RWPE2 (cell line): ENCODE measurements around the gene ERICH2.

Experiments used
- ATAC-seq: fragments of 200-7000 bp; cut with Tn5 transposase; 3 replicates; pipeline ENCODE4 v1.9.1; 2021; ENCODE audit warnings: low read depth
- DNase-seq: peaks from one replicate; pipeline ENCODE4 v3.0.0-alpha.2; 2020; ENCODE audit warnings: low spot score
- H3K27ac ChIP-seq: fragments of 450-650 bp; 2 replicates; pipeline ENCODE4 v1.5.1; 2017; ENCODE audit warnings: mild to moderate bottlenecking; ENCODE audit not compliant: poor library complexity, severe bottlenecking
- H3K27me3 ChIP-seq: fragments of 250-450 bp; sonication (Bioruptor Pico); 2 replicates; pipeline ENCODE4 v1.5.1; 2021; ENCODE audit warnings: mild to moderate bottlenecking, moderate library complexity; ENCODE audit not compliant: insufficient read depth, poor library complexity, severe bottlenecking
- H3K36me3 ChIP-seq: fragments of 250-450 bp; sonication (Bioruptor Pico); 2 replicates; pipeline ENCODE4 v1.5.1; 2020; ENCODE audit warnings: low read depth, mild to moderate bottlenecking, moderate library complexity
- H3K4me1 ChIP-seq: fragments of 250-450 bp; sonication (Bioruptor Pico); 2 replicates; pipeline ENCODE4 v1.5.1; 2021; ENCODE audit warnings: mild to moderate bottlenecking, moderate library complexity; ENCODE audit not compliant: insufficient read depth, poor library complexity, severe bottlenecking
- H3K4me3 ChIP-seq: fragments of 250-450 bp; sonication (Bioruptor Pico); 2 replicates; pipeline ENCODE4 v1.5.1; 2021; ENCODE audit warnings: mild to moderate bottlenecking, moderate library complexity; ENCODE audit not compliant: severe bottlenecking
- H3K9me3 ChIP-seq: fragments of 250-450 bp; sonication (Bioruptor Pico); 2 replicates; pipeline ENCODE4 v1.5.1; 2021; ENCODE audit warnings: mild to moderate bottlenecking, moderate library complexity; ENCODE audit not compliant: severe bottlenecking
- TF ChIP-seq, protein P1 (sequence below): fragments of 450-650 bp; IDR thresholded peaks from one replicate; pipeline ENCODE4 v1.5.1; 2017; ENCODE audit warnings: mild to moderate bottlenecking, moderate library complexity; ENCODE audit not compliant: poor library complexity, severe bottlenecking

Gene ERICH2

DNA sequence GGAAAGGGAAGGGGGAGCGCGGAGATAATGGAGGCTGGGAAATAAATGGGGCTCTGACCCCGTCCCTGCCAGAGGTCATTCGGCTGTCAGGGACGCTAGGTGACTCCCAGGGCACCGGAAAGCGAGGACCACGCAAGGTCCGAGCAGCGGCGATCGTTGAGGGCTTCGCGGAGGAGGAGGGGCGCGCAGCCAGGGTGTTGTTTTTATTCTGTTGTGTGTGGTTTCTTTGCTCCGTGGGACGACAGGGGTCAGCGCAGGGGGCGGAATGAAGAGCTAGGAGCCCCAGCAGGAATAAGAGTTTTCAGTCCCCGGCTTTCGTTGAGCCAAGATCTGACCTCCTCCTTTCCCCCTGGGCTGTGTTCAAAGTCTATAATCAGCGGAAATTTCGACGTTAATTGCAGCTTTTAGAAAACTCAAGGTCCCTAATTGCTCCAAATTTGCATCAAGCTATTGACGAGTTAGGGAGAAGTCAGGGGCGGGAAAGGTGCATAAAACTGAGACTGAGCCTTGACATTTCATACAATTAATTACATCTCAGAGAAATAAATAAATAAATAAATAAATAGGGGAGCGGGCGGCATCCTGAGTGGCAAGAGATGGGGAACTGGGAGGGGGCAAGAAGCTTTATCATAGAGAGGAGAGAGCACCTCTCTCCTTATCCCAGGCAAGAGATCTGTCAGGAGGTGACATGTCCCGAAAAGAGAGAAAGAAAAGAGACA, 48.7 kb downstream of the ERICH2 start:
- no peaks in the 10 kb centered on the region for H3K9me3 ChIP-seq
- TF ChIP-seq, protein P1, sequence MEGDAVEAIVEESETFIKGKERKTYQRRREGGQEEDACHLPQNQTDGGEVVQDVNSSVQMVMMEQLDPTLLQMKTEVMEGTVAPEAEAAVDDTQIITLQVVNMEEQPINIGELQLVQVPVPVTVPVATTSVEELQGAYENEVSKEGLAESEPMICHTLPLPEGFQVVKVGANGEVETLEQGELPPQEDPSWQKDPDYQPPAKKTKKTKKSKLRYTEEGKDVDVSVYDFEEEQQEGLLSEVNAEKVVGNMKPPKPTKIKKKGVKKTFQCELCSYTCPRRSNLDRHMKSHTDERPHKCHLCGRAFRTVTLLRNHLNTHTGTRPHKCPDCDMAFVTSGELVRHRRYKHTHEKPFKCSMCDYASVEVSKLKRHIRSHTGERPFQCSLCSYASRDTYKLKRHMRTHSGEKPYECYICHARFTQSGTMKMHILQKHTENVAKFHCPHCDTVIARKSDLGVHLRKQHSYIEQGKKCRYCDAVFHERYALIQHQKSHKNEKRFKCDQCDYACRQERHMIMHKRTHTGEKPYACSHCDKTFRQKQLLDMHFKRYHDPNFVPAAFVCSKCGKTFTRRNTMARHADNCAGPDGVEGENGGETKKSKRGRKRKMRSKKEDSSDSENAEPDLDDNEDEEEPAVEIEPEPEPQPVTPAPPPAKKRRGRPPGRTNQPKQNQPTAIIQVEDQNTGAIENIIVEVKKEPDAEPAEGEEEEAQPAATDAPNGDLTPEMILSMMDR: no peak
- no peak for DNase-seq
- H3K36me3 ChIP-seq: no peaks in the 10 kb centered on the region
- ATAC-seq: no peak
- no peak overlapping the region for H3K4me3 ChIP-seq
- H3K4me1 ChIP-seq: no peaks in the 10 kb centered on the region
- peaks cover 12% of the 10 kb centered on the region for H3K27me3 ChIP-seq
- H3K27ac ChIP-seq: no peak overlapping the region

DNA sequence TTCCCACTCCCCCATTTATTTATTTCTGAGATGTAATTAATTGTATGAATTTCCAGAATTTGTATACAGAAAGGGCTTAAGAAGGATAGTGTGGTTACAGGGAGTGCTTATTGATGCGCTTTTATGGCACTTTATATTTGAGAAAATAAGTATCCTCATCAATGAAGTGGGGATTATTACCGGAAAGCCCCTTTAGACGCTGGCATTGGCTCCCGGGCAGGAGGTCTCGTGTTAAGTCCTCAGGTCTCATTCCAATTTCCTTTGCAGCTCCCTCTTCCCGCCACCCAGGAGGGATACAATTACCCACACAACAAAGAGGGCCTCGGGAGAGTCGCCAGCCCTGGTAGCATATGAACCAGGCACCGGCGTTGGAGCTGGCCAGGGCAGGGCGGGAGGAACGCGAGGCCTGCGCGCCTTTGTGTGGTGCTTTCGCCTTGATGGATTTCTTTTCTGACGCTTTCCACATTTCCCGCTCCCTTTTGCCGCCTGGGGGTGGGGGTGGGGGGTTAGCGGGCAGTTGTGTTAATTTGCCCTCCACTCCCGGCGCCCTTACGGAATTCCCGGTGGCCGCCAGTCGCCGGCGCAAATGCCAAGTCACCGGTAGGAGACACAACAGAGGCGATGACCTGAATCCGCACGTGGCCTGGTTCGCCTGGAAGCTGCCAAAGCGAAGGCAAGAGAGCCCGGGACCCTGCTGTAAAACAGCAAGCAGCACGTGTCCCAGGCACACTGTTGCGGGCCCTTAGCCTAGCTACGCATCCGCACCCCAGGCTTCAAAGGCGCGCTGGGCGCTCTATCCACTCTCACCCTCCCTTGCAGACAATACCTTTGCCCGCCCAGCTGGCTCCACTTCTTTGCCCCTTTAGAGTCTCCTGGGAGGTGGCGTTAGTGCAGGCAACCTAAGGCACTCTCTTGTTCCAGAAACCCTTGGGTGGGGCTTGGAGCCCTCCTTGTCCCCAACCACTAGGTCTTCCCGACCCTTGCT, 49.8 kb downstream of the ERICH2 start:
- Histone ChIP-seq H3K36me3 (no peaks in the 10 kb centered on the region), H3K27ac (no peak overlapping the region), H3K27me3 (peaks cover 1% of the 10 kb centered on the region), H3K4me1 (no peaks in the 10 kb centered on the region), H3K9me3 (no peaks in the 10 kb centered on the region), H3K4me3 (no peak overlapping the region)
- TF ChIP-seq, protein P1: no peak
- no peak for ATAC-seq
- no peak for DNase-seq

DNA sequence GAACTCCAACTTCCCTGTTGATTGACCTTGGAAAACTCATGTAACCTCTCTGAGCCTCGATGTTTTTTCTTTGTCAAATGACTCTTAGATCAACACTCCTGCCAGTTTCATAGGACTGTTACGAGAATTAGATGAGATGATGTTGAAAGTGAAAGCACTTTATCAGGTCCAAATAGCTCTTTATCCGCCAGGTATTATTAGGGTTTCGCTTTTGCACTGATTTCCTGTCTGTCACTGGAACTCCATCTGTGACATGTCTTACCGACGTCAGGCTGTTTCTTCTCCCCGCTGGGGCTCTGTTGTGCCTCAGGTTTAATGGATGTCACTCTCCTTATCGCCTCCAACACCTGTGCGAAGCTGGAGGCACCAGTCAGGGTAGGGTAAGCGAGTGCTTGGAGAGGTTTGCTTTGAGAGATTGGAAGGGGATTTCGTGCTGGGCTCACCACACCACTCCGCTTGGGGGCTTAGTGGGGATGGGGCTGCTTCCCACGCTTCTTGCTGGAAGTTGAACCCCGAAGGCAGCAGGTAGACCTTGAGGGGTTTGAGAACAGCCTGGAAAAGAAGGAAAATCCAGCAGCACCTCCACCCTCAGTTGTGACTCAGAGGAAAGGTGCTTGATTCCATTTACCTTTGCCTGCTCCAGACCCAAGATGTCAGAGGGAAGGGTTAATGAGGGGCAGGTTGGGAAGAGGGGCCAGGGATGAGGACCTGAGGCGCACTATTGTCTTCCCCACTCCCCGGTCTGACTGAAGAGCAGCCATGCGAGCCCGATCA, 50.8 kb downstream of the ERICH2 start:
- TF ChIP-seq, protein P1: no peak
- Histone ChIP-seq H3K36me3 (no peaks in the 10 kb centered on the region), H3K27me3 (no peaks in the 10 kb centered on the region), H3K9me3 (no peaks in the 10 kb centered on the region), H3K27ac (no peak overlapping the region), H3K4me1 (no peaks in the 10 kb centered on the region), H3K4me3 (no peak overlapping the region)
- ATAC-seq (no peak), DNase-seq (no peak)

DNA sequence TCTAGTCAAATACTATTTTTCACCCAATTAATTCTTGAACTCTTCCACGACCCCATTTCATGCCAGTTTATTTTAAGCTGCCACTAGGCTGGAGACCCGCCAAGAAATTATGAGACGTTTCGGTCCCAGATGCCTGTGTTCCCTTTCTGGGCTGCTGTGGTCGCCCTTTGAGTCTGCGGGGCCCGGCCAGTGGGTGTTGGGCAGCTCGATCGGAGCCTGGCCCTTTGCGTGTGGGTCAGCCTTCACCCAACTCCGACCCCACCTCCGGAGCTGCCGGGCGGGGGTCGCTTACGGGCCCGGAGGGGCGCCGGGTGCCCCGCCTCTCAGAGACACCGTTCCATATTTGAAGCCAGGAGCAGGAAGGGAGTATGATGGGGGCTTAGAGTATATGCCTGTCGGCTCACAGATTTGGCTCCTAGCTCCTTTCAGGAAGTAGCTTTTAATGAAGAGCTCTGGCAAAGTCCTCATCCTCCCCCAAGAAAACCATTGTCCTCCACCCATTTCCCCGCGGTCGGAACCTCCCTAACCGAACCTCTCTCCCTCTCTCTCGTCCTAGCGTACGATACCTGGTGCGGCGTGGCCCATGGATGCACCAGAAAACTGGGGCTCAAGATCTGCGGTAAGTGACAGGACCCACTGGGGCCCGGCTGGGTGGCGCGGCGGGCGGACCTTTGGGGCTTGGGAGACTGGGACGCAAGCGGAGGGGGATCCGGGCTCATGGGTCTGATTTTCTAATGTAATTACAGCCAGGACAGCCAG, 51.5 kb downstream of the ERICH2 start:
- no peak for DNase-seq
- H3K4me1 ChIP-seq: no peaks in the 10 kb centered on the region
- no peak for ATAC-seq
- H3K27ac ChIP-seq: no peak overlapping the region
- H3K4me3 ChIP-seq: no peak overlapping the region
- H3K27me3 ChIP-seq: no peaks in the 10 kb centered on the region
- H3K9me3 ChIP-seq: no peaks in the 10 kb centered on the region
- H3K36me3 ChIP-seq: no peaks in the 10 kb centered on the region
- TF ChIP-seq, protein P1: no peak
